Sigmoid colon (tissue), 3 donors: ENCODE measurements around the gene AP3M1.

Source experiments
- POLR2A ChIP-seq, 2 donors: fragments of 450-650 bp; IDR thresholded peaks; one replicate each; pipeline ENCODE4 v1.6.1; 2016; ENCODE audit warnings: antibody characterized with exemption in 2 of 2, mild to moderate bottlenecking in 2 of 2, moderate library complexity in 2 of 2
- TF ChIP-seq, protein P1 (sequence below), 4 experiments: fragments of 450-650 bp in 3 of 4; fragments of 200-600 bp in 1 of 4; IDR thresholded peaks; one replicate each; pipeline ENCODE4 v1.5.1; 2016 to 2019; ENCODE audit warnings: antibody characterized with exemption in 4 of 4, mild to moderate bottlenecking in 3 of 4, moderate library complexity in 2 of 4

DNA sequence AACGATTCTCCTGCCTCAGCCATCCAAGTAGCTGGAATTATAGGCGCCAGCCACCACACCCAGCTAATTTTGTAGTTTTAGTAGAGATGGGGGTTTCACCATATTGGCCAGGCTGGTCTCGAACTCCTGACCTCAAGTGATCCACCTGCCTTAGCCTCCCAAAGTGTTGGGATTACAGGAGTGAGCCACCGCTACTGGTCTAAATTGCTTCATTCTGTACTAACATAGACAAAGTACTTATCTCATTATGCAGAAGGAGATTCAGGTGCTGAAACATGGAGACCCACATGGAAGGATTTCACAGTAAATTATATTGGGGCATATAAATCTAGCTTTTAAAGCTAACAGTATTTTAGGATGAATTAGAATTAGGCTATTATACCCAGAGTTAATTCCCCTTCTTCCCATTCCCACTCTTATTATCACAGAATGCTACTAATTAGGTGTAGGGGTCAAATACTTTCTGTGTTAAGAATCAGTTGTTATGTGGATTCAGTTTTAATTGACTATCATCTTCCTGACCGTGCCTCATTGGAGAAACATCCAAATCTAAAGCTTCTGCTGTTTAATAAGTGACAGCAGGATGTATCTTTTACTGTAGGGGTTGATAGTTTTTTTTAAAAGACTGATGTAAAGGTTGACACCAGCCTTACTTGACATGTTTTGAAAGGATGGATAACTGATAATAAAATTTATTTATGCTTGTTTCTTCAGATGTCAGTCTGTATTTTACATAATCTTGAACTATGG is 27.6 kb upstream of the AP3M1 start:
- TF ChIP-seq, protein P1, sequence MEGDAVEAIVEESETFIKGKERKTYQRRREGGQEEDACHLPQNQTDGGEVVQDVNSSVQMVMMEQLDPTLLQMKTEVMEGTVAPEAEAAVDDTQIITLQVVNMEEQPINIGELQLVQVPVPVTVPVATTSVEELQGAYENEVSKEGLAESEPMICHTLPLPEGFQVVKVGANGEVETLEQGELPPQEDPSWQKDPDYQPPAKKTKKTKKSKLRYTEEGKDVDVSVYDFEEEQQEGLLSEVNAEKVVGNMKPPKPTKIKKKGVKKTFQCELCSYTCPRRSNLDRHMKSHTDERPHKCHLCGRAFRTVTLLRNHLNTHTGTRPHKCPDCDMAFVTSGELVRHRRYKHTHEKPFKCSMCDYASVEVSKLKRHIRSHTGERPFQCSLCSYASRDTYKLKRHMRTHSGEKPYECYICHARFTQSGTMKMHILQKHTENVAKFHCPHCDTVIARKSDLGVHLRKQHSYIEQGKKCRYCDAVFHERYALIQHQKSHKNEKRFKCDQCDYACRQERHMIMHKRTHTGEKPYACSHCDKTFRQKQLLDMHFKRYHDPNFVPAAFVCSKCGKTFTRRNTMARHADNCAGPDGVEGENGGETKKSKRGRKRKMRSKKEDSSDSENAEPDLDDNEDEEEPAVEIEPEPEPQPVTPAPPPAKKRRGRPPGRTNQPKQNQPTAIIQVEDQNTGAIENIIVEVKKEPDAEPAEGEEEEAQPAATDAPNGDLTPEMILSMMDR (IDR thresholded peaks at IDR 0.05), result no peak
- no peak for TF ChIP-seq POLR2A (IDR thresholded peaks at IDR 0.05)
